HL-60 (cell line): ENCODE results near the gene APOBEC3A.
A peak's percentile ranks its signal among the peaks of the same experiment; 100 is the strongest.
"Not testable (repeated sequence)": the region's sequence is repeated elsewhere in the genome, so short reads cannot be mapped to it uniquely, and the experiment has no call there.

ENCODE experiments used
- DNase-seq, 2 experiments: peaks; one replicate each; pipeline ENCODE4 v3.0.0-alpha.2; 2010 to 2020; ENCODE audit warnings: low read depth in 1 of 2, low spot score in 1 of 2
- H3K27ac ChIP-seq: fragments of 250-450 bp; sonication (Bioruptor Pico); replicated peaks from 2 replicates; pipeline ENCODE4 v1.5.1; 2020; ENCODE audit warnings: mild to moderate bottlenecking, moderate library complexity
- H3K27me3 ChIP-seq: fragments of 250-450 bp; sonication (Bioruptor Pico); 2 replicates; pipeline ENCODE4 v1.5.1; 2021; ENCODE audit warnings: mild to moderate bottlenecking, moderate library complexity; ENCODE audit not compliant: insufficient read depth, poor library complexity, severe bottlenecking
- H3K4me3 ChIP-seq: replicated peaks from 2 replicates; pipeline ENCODE4 v1.5.1; 2011; ENCODE audit warnings: mild to moderate bottlenecking, control low read depth, low read length; ENCODE audit not compliant: insufficient read depth
- CTCF ChIP-seq: IDR thresholded peaks from one replicate; pipeline ENCODE4 v1.5.1; 2011; ENCODE audit warnings: low read length, control low read depth, inconsistent platforms; ENCODE audit not compliant: insufficient read depth
- GABPA ChIP-seq: IDR thresholded peaks from 2 replicates; pipeline ENCODE4 v1.6.1; 2012; ENCODE audit warnings: low read depth
- POLR2AphosphoS5 ChIP-seq: IDR thresholded peaks from 2 replicates; pipeline ENCODE4 v1.6.1; 2012; ENCODE audit warnings: low read depth
- REST ChIP-seq: IDR thresholded peaks from 2 replicates; pipeline ENCODE4 v1.6.1; 2012; ENCODE audit warnings: low read depth; ENCODE audit not compliant: insufficient replicate concordance
- SPI1 ChIP-seq: IDR thresholded peaks from 2 replicates; pipeline ENCODE4 v1.6.1; 2012; ENCODE audit warnings: low read depth, mild to moderate bottlenecking, borderline replicate concordance

The APOBEC3A gene

GRCh38 chr22:38973289-38974169 lies 16.1 kb downstream of the APOBEC3A start:
- H3K27ac ChIP-seq = no peak overlapping the region
- no peak for TF ChIP-seq GABPA
- TF ChIP-seq REST = no peak
- TF ChIP-seq SPI1 = no peak
- TF ChIP-seq CTCF = peak; percentile 90
- no peak for TF ChIP-seq POLR2AphosphoS5
- no peak overlapping the region for H3K4me3 ChIP-seq
- peak in 1 of 2 experiments; percentile 21 for DNase-seq
- no peaks in the 10 kb centered on the region for H3K27me3 ChIP-seq

GRCh38 chr22:38974170-38974825 lies 16.9 kb downstream of the APOBEC3A start:
- H3K27ac ChIP-seq = no peak overlapping the region
- no peaks in the 10 kb centered on the region for H3K27me3 ChIP-seq
- no peak overlapping the region for H3K4me3 ChIP-seq
- no peak for DNase-seq
- no peak for TF ChIP-seq REST
- TF ChIP-seq SPI1 = no peak
- no peak for TF ChIP-seq CTCF
- TF ChIP-seq POLR2AphosphoS5 = no peak
- no peak for TF ChIP-seq GABPA

GRCh38 chr22:38974826-38975175 lies 17.4 kb downstream of the APOBEC3A start:
- no peak for TF ChIP-seq CTCF
- TF ChIP-seq GABPA = no peak
- TF ChIP-seq POLR2AphosphoS5 = no peak
- TF ChIP-seq SPI1 = no peak
- no peak for TF ChIP-seq REST
- Histone ChIP-seq H3K27ac (no peak overlapping the region), H3K4me3 (no peak overlapping the region), H3K27me3 (no peaks in the 10 kb centered on the region)
- DNase-seq = no peak

GRCh38 chr22:38977289-38977688 lies 19.9 kb downstream of the APOBEC3A start:
- not testable (repeated sequence) for H3K27ac ChIP-seq, H3K27me3 ChIP-seq, H3K4me3 ChIP-seq, DNase-seq

GRCh38 chr22:38980587-38980986 lies 23.2 kb downstream of the APOBEC3A start:
- DNase-seq, H3K4me3 ChIP-seq: not testable (repeated sequence)

More at GRCh38 chr22:38980587-38980986, 23.2 kb downstream of the APOBEC3A start:
- not testable (repeated sequence) for H3K27ac ChIP-seq, H3K27me3 ChIP-seq
